GM12878 (cell line): ENCODE data around the gene CLN6. TPM values are rescaled to one million over a fixed set of nuclear protein-coding genes. Genes with fewer than 3 reads are reported as not detected.

Experiments used
- ATAC-seq: fragments of 200-7000 bp; cut with Tn5 transposase; 3 replicates; pipeline ENCODE4 v1.9.1; 2020; ENCODE audit warnings: mild to moderate bottlenecking, moderate library complexity
- BruUV-seq: library from RNA; stranded (reverse); fragments of 400-500 nt; replicated peaks from 2 replicates; lab custom pipeline; 2021; lab: Mats Ljungman, UMichigan
- CTCF ChIA-PET: fragments of 300-600 bp; sonication (Branson Sonifier 250); formaldehyde crosslinking; extraction: SDS; loops from one replicate; lab custom pipeline; 2021; ENCODE audit warnings: inconsistent platforms; lab: Yijun Ruan, JAX
- POLR2A ChIA-PET: fragments of 350-600 bp; formaldehyde crosslinking; extraction: SDS; loops from one replicate; lab custom pipeline; 2021; ENCODE audit warnings: inconsistent platforms; lab: Charles Lee
- RAD21 ChIA-PET: fragments of 300-600 bp; sonication (Branson Sonifier 250); formaldehyde crosslinking; loops from one replicate; lab custom pipeline; 2023; ENCODE audit warnings: antibody characterized with exemption; ENCODE audit not compliant: unreplicated experiment; lab: Charles Lee
- SMC1A ChIA-PET: fragments of 300-600 bp; sonication (Branson Sonifier 250); formaldehyde crosslinking; loops from one replicate; lab custom pipeline; 2023; ENCODE audit not compliant: unreplicated experiment, uncharacterized antibody; lab: Charles Lee
- DNase-seq: peaks from one replicate; pipeline ENCODE4 v3.0.0-alpha.2; 2011; ENCODE audit warnings: low read depth, low spot score
- FAIRE-seq: peaks from 3 replicates; lab custom pipeline; 2011; peaks lifted over from hg19 to GRCh38; lab: Jason Lieb, UNC
- H2AFZ ChIP-seq: 2 replicates; pipeline ENCODE4 v1.6.0; 2011; ENCODE audit warnings: low read depth, low read length, control low read depth; ENCODE audit not compliant: control insufficient read depth
- H3K27ac ChIP-seq: 2 replicates; pipeline ENCODE4 v1.5.1; 2011; ENCODE audit warnings: control low read depth; ENCODE audit not compliant: control insufficient read depth, insufficient read depth
- H3K27me3 ChIP-seq, 2 experiments: replicated peaks in 1 of 2; 2 replicates each; pipeline versions ENCODE4 v1.6.0 to v1.6.1; 2011; ENCODE audit warnings: low read length in 1 of 2; ENCODE audit not compliant: control insufficient read depth in 2 of 2, insufficient read depth in 2 of 2
- H3K36me3 ChIP-seq, 2 experiments: 2 replicates each; pipeline ENCODE4 v1.5.1; 2011; ENCODE audit warnings: low read length in 1 of 2; ENCODE audit not compliant: control insufficient read depth in 2 of 2, insufficient read depth in 2 of 2
- H3K4me1 ChIP-seq: 2 replicates; pipeline ENCODE4 v1.6.1; 2011; ENCODE audit warnings: mild to moderate bottlenecking, low read length, moderate library complexity, mixed read lengths; ENCODE audit not compliant: control insufficient read depth, insufficient read depth
- H3K4me2 ChIP-seq: 2 replicates; pipeline ENCODE4 v1.6.0; 2011; ENCODE audit warnings: control low read depth; ENCODE audit not compliant: control insufficient read depth, insufficient read depth
- H3K4me3 ChIP-seq: fragments of 200-600 bp; sonication (generic); 2 replicates; pipeline ENCODE4 v1.5.1; 2016
- H3K79me2 ChIP-seq: 2 replicates; pipeline ENCODE4 v1.6.0; 2011; ENCODE audit warnings: low read length; ENCODE audit not compliant: control insufficient read depth, insufficient read depth
- H3K9ac ChIP-seq: 2 replicates; pipeline ENCODE4 v1.8.0; 2011; ENCODE audit warnings: low read length, control low read depth, mixed read lengths; ENCODE audit not compliant: control insufficient read depth, insufficient read depth
- H3K9me3 ChIP-seq: replicated peaks from 3 replicates; pipeline ENCODE4 v1.5.1; 2011; ENCODE audit warnings: mild to moderate bottlenecking, low read length; ENCODE audit not compliant: control insufficient read depth, insufficient read depth
- H4K20me1 ChIP-seq: 2 replicates; pipeline ENCODE4 v1.6.0; 2011; ENCODE audit not compliant: control insufficient read depth, insufficient read depth
- ASH2L ChIP-seq: fragments of 300-600, 200-600 bp; sonication (generic); IDR thresholded peaks from 2 replicates; pipeline ENCODE4 v1.6.1; 2017; ENCODE audit warnings: low read depth, mild to moderate bottlenecking, borderline replicate concordance
- ATF7 ChIP-seq: fragments of 450-650 bp; IDR thresholded peaks from 2 replicates; pipeline ENCODE4 v1.6.1; 2016; ENCODE audit warnings: low read depth, mild to moderate bottlenecking
- CBFB ChIP-seq: IDR thresholded peaks from 2 replicates; pipeline ENCODE4 v1.6.1; 2016; ENCODE audit warnings: antibody characterized with exemption, low read depth
- FOXK2 ChIP-seq: fragments of 450-650 bp; IDR thresholded peaks from 2 replicates; pipeline ENCODE4 v1.6.1; 2017; ENCODE audit warnings: mild to moderate bottlenecking, moderate library complexity
- MEF2A ChIP-seq: IDR thresholded peaks from 2 replicates; pipeline ENCODE4 v1.6.1; 2011; ENCODE audit warnings: low read depth, mild to moderate bottlenecking, low read length, moderate library complexity; ENCODE audit not compliant: insufficient read depth
- NFIC ChIP-seq: IDR thresholded peaks from 2 replicates; pipeline ENCODE4 v1.6.1; 2012; ENCODE audit warnings: low read depth, mild to moderate bottlenecking, inconsistent platforms, low read length, moderate library complexity
- RAD51 ChIP-seq: fragments of 450-650 bp; IDR thresholded peaks from 2 replicates; pipeline ENCODE4 v1.6.1; 2016; ENCODE audit warnings: moderate library complexity, mild to moderate bottlenecking, inconsistent platforms
- TARDBP ChIP-seq: IDR thresholded peaks from 2 replicates; pipeline ENCODE4 v1.6.1; 2016; ENCODE audit warnings: borderline replicate concordance
- ZNF24 ChIP-seq: fragments of 450-650 bp; IDR thresholded peaks from 2 replicates; pipeline ENCODE4 v1.6.1; 2017; ENCODE audit warnings: antibody characterized with exemption, mild to moderate bottlenecking
- ZNF687 ChIP-seq: fragments of 450-650 bp; IDR thresholded peaks from 2 replicates; pipeline ENCODE4 v1.6.1; 2017; ENCODE audit warnings: mild to moderate bottlenecking, moderate library complexity
- WGBS: methylation state at CpG from one replicate; pipeline ENCODE4 v1.1.6; 2016; ENCODE audit warnings: low lambda C conversion rate; ENCODE audit not compliant: insufficient replicate concordance, insufficient coverage; ENCODE audit errors: missing lambda C conversion rate; 5-methylcytosine and 5-hydroxymethylcytosine counted together
- in situ Hi-C: fragments of 300-500 bp; cut with MboI; formaldehyde crosslinking; loops from 9 replicates; pipeline ENCODE4 v1.14.3; 2018; ENCODE audit warnings: mixed read lengths
- intact Hi-C: fragments of 100-400 bp; cut with micrococcal nuclease; formaldehyde crosslinking; loops from one replicate; pipeline ENCODE4 v1.14.2; 2022; ENCODE audit not compliant: unreplicated experiment
- polyA plus RNA-seq, 11 experiments: library from polyadenylated mRNA; depleted of rRNA in 4 of 11; unstranded in 6 of 11; stranded (reverse) in 5 of 11; fragments of >200 nt; fragmentation: Nextera tagmentation in 4 of 11; fragmentation: Illumina TruSeq in 1 of 11; extraction: Ambion mirVana in 4 of 11; extraction: Trizol in 1 of 11; gene quantifications; 1 replicate in 1 of 11; 2 replicates in 10 of 11; pipeline versions ENCODE4 v1.2.1 to v1.2.3, GENCODE V29; 2011 to 2016; ENCODE audit warnings: inconsistent platforms in 2 of 11, missing spikeins in 2 of 11, low read depth in 1 of 11
- total RNA-seq, 4 experiments: library from RNA; depleted of rRNA in 3 of 4; stranded (reverse); fragments of >200 nt in 3 of 4; fragmentation: Illumina TruSeq in 1 of 4; extraction: Trizol in 1 of 4; gene quantifications; 2 replicates each; pipeline versions ENCODE4 v1.2.1 to v1.2.3, GENCODE V29; 2013 to 2021
- TF ChIP-seq, protein P1 (sequence below): fragments of 450-650 bp; IDR thresholded peaks from 2 replicates; pipeline ENCODE4 v1.6.1; 2014; ENCODE audit warnings: mild to moderate bottlenecking

Gene CLN6
- total and polyA plus RNA-seq, 10 of the 15 experiments (the other 5 are each of a cell fraction or from before 2014, with no cell fraction given): 0.74 to 69.0 (median 30.3) TPM

DNA sequence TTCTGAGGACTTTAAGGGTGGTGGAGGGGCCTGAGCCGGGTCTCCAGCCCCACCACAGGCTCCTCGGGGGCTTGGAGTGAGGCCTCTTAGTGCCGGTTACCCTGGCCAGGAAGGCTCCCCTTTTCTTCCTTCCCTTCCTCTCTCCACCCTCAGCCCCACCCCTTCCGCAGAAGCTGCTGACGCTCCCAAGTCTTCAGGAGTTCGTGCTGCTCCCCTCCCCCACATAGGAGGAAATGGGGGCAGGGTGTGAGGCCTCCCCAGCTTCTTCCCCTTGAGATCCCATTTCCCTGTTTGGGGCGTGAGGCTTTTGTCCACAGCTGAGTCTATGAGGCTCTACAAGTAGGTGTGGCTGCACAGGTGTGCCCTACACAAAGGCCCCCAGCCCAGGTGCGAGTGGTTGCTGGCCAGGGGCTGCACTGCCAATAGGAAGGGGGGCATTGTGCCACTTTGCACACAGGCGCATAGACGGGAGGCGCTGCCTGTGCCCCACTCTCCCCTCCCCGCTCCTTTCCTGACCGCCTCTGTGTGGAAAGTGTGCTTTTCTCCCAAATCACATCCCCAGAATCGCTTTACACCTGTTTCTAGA is 23.5 kb downstream of the CLN6 start:
- 74% methylated on average over 12 of the region's 14 CpGs for WGBS
- no peak overlapping the region for H2AFZ ChIP-seq
- no peaks in the 10 kb centered on the region for H3K9me3 ChIP-seq
- ATAC-seq: no peak
- no peaks in the 10 kb centered on the region for H4K20me1 ChIP-seq
- peaks cover 10 to 14% of the 10 kb centered on the region in 2 experiments; a peak in 3 of 4 replicates for H3K36me3 ChIP-seq
- peaks cover 2% of the 10 kb centered on the region for H3K79me2 ChIP-seq
- BruUV-seq: no TSS peak
- intact Hi-C loops: no loop called here
- SMC1A ChIA-PET: no interaction called here
- H3K27ac ChIP-seq: no peak overlapping the region
- in situ Hi-C loops: no loop called here
- no peak overlapping the region for H3K9ac ChIP-seq
- RAD21 ChIA-PET: no interaction called here
- no peaks in the 10 kb centered on the region for H3K27me3 ChIP-seq
- POLR2A ChIA-PET: no interaction called here
- H3K4me2 ChIP-seq: no peak overlapping the region
- DNase-seq: no peak
- CTCF ChIA-PET: no interaction called here
- no peak overlapping the region for H3K4me3 ChIP-seq
- TF ChIP-seq ATF7: no peak
- no peak for TF ChIP-seq ZNF24
- TF ChIP-seq TARDBP: no peak
- no peak for TF ChIP-seq FOXK2
- no peak for TF ChIP-seq MEF2A
- no peak for TF ChIP-seq ASH2L
- no peak for FAIRE-seq
- peaks cover 20% of the 10 kb centered on the region for H3K4me1 ChIP-seq

GRCh38 chr15:68205558-68205944 is 24.0 kb downstream of the CLN6 start:
- Histone ChIP-seq H2AFZ (no peak overlapping the region), H3K27ac (no peak overlapping the region), H3K4me3 (no peak overlapping the region), H3K4me2 (no peak overlapping the region), H4K20me1 (no peaks in the 10 kb centered on the region), H3K4me1 (peaks cover 18% of the 10 kb centered on the region), H3K79me2 (peaks cover 2% of the 10 kb centered on the region), H3K36me3 (peaks cover 10 to 14% of the 10 kb centered on the region in 2 experiments; a peak in 3 of 4 replicates), H3K9ac (no peak overlapping the region), H3K9me3 (no peaks in the 10 kb centered on the region), H3K27me3 (no peaks in the 10 kb centered on the region)
- ChIA-PET SMC1A (no interaction called here), CTCF (no interaction called here), RAD21 (interaction anchor here (0.6 kb wide), 1 partner anchor 9 kb away, joined by 3 read pairs; no protein-coding TSS in a partner anchor), POLR2A (no interaction called here)
- intact Hi-C loops (no loop called here), in situ Hi-C loops (no loop called here)
- no TSS peak for BruUV-seq
- FAIRE-seq (no peak), DNase-seq (no peak), ATAC-seq (no peak)
- WGBS: 90% methylated on average over 13 of the region's 13 CpGs
- no peak for TF ChIP-seq CBFB
- TF ChIP-seq RAD51: no peak
- TF ChIP-seq NFIC: no peak
- no peak for TF ChIP-seq ZNF687
- TF ChIP-seq, protein P1, sequence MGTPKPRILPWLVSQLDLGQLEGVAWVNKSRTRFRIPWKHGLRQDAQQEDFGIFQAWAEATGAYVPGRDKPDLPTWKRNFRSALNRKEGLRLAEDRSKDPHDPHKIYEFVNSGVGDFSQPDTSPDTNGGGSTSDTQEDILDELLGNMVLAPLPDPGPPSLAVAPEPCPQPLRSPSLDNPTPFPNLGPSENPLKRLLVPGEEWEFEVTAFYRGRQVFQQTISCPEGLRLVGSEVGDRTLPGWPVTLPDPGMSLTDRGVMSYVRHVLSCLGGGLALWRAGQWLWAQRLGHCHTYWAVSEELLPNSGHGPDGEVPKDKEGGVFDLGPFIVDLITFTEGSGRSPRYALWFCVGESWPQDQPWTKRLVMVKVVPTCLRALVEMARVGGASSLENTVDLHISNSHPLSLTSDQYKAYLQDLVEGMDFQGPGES: no peak
